Activated naive CD4-positive, alpha-beta T cell treated with anti-CD3 and anti-CD28 coated beads for 36 hours (primary cell): ENCODE data around the gene ADAP1. TPM values are rescaled to one million over a fixed set of nuclear protein-coding genes. Genes with fewer than 3 reads are reported as not detected.

Source experiments
- CTCF ChIA-PET: fragments of 350-600 bp; sonication (Branson Sonifier 250); formaldehyde crosslinking; loops from one replicate; lab custom pipeline; 2021; ENCODE audit warnings: antibody characterized with exemption; lab: Charles Lee
- DNase-seq: peaks from one replicate; pipeline ENCODE4 v3.0.0-alpha.2; 2020
- H3K27ac Mint-ChIP-seq: one replicate; pipeline ENCODE4 v1.8.0; 2021; ENCODE audit warnings: mild to moderate bottlenecking, mixed read lengths
- H3K27me3 Mint-ChIP-seq: one replicate; pipeline ENCODE4 v1.8.0; 2021; ENCODE audit warnings: low read depth, mixed read lengths
- H3K36me3 Mint-ChIP-seq: one replicate; pipeline ENCODE4 v1.8.0; 2021; ENCODE audit warnings: low read depth, mixed read lengths
- H3K4me1 Mint-ChIP-seq: one replicate; pipeline ENCODE4 v1.8.0; 2021; ENCODE audit warnings: low read depth, mixed read lengths
- H3K4me3 Mint-ChIP-seq: one replicate; pipeline ENCODE4 v1.8.0; 2021; ENCODE audit warnings: mild to moderate bottlenecking, moderate library complexity, mixed read lengths
- H3K9me3 Mint-ChIP-seq: one replicate; pipeline ENCODE4 v1.8.0; 2021; ENCODE audit warnings: mixed read lengths
- intact Hi-C: fragments of 100-400 bp; cut with micrococcal nuclease; formaldehyde crosslinking; loops from one replicate; pipeline ENCODE4 v1.15.1; 2023
- total RNA-seq, 2 experiments: library from RNA; stranded (reverse); gene quantifications; one replicate each; pipeline ENCODE4 v1.2.3, GENCODE V29; 2021

The ADAP1 gene
- total RNA-seq, 2 experiments from 2014 or later = 8.0 to 9.9 TPM

GRCh38 chr7:884191-885003, 70.1 kb downstream of the ADAP1 start:
- Mint-ChIP-seq H3K4me1 (peaks cover 24% of the 10 kb centered on the region), H3K36me3 (peaks cover 6% of the 10 kb centered on the region), H3K27ac (no peak overlapping the region), H3K4me3 (no peak overlapping the region), H3K9me3 (no peaks in the 10 kb centered on the region), H3K27me3 (no peaks in the 10 kb centered on the region)
- CTCF ChIA-PET = no interaction called here
- no peak for DNase-seq
- intact Hi-C loops = no loop called here

- intact Hi-C loops = no loop called here
- CTCF ChIA-PET = interaction anchor here (0.5 to 1.0 kb wide), 2 partner anchors 11 to 17 kb away, joined by 3 to 6 read pairs; no protein-coding TSS in a partner anchor
- H3K4me3 Mint-ChIP-seq = no peak overlapping the region
- H3K9me3 Mint-ChIP-seq = no peaks in the 10 kb centered on the region
- H3K36me3 Mint-ChIP-seq = peaks cover 7% of the 10 kb centered on the region
- H3K27ac Mint-ChIP-seq = no peak overlapping the region
- no peak for DNase-seq
- peaks cover 34% of the 10 kb centered on the region for H3K4me1 Mint-ChIP-seq
- H3K27me3 Mint-ChIP-seq = no peaks in the 10 kb centered on the region
Measured at GRCh38 chr7:883055-884021, 71.1 kb downstream of the ADAP1 start.

GRCh38 chr7:882336-883035, 72.0 kb downstream of the ADAP1 start:
- CTCF ChIA-PET = interaction anchor here (1.0 kb wide), 1 partner anchor 10 kb away, joined by 6 read pairs; no protein-coding TSS in a partner anchor
- Mint-ChIP-seq H3K4me1 (peaks cover 38% of the 10 kb centered on the region), H3K27me3 (no peaks in the 10 kb centered on the region), H3K27ac (no peak overlapping the region), H3K9me3 (no peaks in the 10 kb centered on the region), H3K36me3 (peaks cover 3% of the 10 kb centered on the region), H3K4me3 (no peak overlapping the region)
- intact Hi-C loops = no loop called here
- DNase-seq = no peak

- CTCF ChIA-PET = no interaction called here
- no peak overlapping the region for H3K27ac Mint-ChIP-seq
- H3K4me3 Mint-ChIP-seq = no peak overlapping the region
- no peak for DNase-seq
- peaks cover 3% of the 10 kb centered on the region for H3K36me3 Mint-ChIP-seq
- H3K27me3 Mint-ChIP-seq = no peaks in the 10 kb centered on the region
- intact Hi-C loops = no loop called here
- peaks cover 38% of the 10 kb centered on the region for H3K4me1 Mint-ChIP-seq
- H3K9me3 Mint-ChIP-seq = no peaks in the 10 kb centered on the region
Measured at GRCh38 chr7:881441-882234, 72.8 kb downstream of the ADAP1 start.

GRCh38 chr7:880450-880849, 74.0 kb downstream of the ADAP1 start:
- Mint-ChIP-seq H3K27ac (no peak overlapping the region), H3K4me1 (peaks cover 38% of the 10 kb centered on the region), H3K27me3 (no peaks in the 10 kb centered on the region), H3K9me3 (no peaks in the 10 kb centered on the region), H3K4me3 (no peak overlapping the region), H3K36me3 (peaks cover 3% of the 10 kb centered on the region)
- CTCF ChIA-PET = interaction anchor here (0.6 to 1.1 kb wide), 2 partner anchors 20 to 40 kb away, joined by 3 read pairs; no protein-coding TSS in a partner anchor
- no peak for DNase-seq
- intact Hi-C loops = no loop called here

DNA sequence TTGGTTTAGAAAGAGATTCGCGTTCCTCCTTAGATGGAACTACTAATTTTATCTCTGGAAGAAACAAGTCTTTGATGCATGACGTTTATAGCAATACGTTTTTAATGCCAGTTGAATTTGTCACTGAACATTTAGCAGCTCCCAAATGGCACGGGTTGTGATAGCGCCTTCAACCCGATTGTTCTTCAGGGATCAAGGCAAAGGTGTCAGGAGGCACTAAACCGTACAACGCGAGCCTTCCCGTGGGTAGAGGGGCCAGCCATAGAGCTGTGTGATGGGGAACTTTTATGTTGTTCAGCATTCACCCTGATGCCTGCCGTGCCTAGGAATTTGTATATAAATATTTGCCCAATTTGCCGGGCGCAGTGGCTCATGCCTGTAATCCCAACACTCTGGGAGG, 74.8 kb downstream of the ADAP1 start:
- no peak overlapping the region for H3K4me3 Mint-ChIP-seq
- CTCF ChIA-PET = interaction anchor here (1.1 kb wide), 1 partner anchor 20 kb away, joined by 3 read pairs; no protein-coding TSS in a partner anchor
- H3K27ac Mint-ChIP-seq = no peak overlapping the region
- H3K27me3 Mint-ChIP-seq = no peaks in the 10 kb centered on the region
- intact Hi-C loops = loop anchor here (5.0 kb wide), 1 partner anchor 283 kb away; the partner anchor contains the start of gene ZFAND2A
- H3K4me1 Mint-ChIP-seq = peaks cover 37% of the 10 kb centered on the region
- H3K36me3 Mint-ChIP-seq = peaks cover 3% of the 10 kb centered on the region
- no peaks in the 10 kb centered on the region for H3K9me3 Mint-ChIP-seq
- no peak for DNase-seq

DNA sequence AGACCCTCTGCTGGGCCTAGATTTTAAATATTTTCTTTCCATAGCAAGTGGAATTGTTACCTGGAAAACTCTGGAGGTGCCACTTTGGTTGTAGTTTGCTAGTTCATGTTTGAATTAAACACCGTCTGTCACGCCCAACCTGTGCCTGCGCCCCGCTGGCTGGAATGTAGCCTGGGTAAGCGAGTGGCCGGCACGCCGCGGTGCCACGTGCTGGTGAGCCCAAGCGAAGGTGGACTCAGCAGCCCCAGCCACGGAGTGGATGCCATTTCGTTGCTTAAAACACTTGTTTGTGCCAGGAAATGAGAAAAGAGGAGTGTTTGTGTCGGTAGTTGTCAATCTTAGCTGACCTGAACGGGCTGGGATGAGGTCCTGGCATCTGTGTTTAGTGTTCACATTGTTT, 75.4 kb downstream of the ADAP1 start:
- H3K9me3 Mint-ChIP-seq = no peaks in the 10 kb centered on the region
- no peaks in the 10 kb centered on the region for H3K27me3 Mint-ChIP-seq
- H3K4me3 Mint-ChIP-seq = peak overlapping the region; percentile 23
- DNase-seq = no peak
- CTCF ChIA-PET = interaction anchor here (1.1 kb wide), 1 partner anchor 21 kb away, joined by 3 read pairs; no protein-coding TSS in a partner anchor
- H3K27ac Mint-ChIP-seq = no peak overlapping the region
- intact Hi-C loops = loop anchor here (5.0 kb wide), 1 partner anchor 283 kb away; the partner anchor contains the start of gene ZFAND2A
- H3K4me1 Mint-ChIP-seq = peaks cover 34% of the 10 kb centered on the region
- H3K36me3 Mint-ChIP-seq = peaks cover 3% of the 10 kb centered on the region

GRCh38 chr7:877312-878232, 76.9 kb downstream of the ADAP1 start:
- Mint-ChIP-seq H3K27ac (peak overlapping the region; percentile 6), H3K9me3 (no peaks in the 10 kb centered on the region)
- intact Hi-C loops = loop anchor here (2.0 to 5.0 kb wide), 2 partner anchors 285 to 515 kb away; partner anchors contain the start of gene ZFAND2A

DNA sequence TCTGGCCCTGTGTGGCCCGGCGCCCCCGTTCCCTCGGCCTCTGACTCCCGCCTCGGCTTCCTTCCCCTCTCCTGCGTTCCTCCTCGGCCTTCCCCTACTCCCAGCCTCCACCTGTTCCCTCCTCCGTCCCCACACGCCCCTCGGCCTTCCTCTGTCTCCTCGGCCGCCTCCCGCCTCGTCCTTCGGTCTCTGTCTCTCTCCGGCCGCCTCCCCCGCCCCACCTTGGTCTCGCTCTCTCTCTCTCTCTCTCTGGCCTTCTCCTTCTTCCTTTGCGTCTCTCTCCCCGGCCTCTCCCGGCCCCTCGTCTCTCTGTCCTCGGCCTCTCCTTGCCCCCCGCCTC, 77.5 kb downstream of the ADAP1 start:
- H3K27ac Mint-ChIP-seq = peak overlapping the region; percentile 82
- peak overlapping the region; percentile 96 for H3K4me3 Mint-ChIP-seq
- CTCF ChIA-PET = no interaction called here
- no peak for DNase-seq
- no peaks in the 10 kb centered on the region for H3K27me3 Mint-ChIP-seq
- H3K9me3 Mint-ChIP-seq = no peaks in the 10 kb centered on the region
- peaks cover 41% of the 10 kb centered on the region for H3K4me1 Mint-ChIP-seq
- intact Hi-C loops = loop anchor here (1.0 to 5.0 kb wide), 7 partner anchors 46 to 514 kb away; partner anchors contain the start of genes COX19 and ZFAND2A
- H3K36me3 Mint-ChIP-seq = peaks cover 16% of the 10 kb centered on the region

More at GRCh38 chr7:877312-878232, 76.9 kb downstream of the ADAP1 start:
- peak; percentile 28 for DNase-seq
- Mint-ChIP-seq H3K36me3 (peaks cover 16% of the 10 kb centered on the region), H3K4me1 (peaks cover 40% of the 10 kb centered on the region), H3K27me3 (no peaks in the 10 kb centered on the region), H3K4me3 (peak overlapping the region; percentile 96)
- CTCF ChIA-PET = no interaction called here
